ENCODE data around the gene C8A. TPM values are rescaled to one million over a fixed set of nuclear protein-coding genes. Genes with fewer than 3 reads are reported as not detected.

Gene C8A
- total and polyA plus RNA-seq, 12 donors, result 0.09 TPM; not detected in 11

GRCh38 chr1:56920591-56921001 lies 66.0 kb downstream of the C8A start:
- ATAC-seq (peak in 1 of 8 donors; percentile 49), DNase-seq (no peak)
- WGBS, 2 donors, result 60 to 72% methylated on average over 2 of the region's 2 CpGs
- intact Hi-C loops (cut with DNase I), result no loop called here
- Histone ChIP-seq H3K4me1 (peaks cover 0 to 7% (median 0%) of the 10 kb centered on the region in 9 donors), H3K9me3 (no peaks in the 10 kb centered on the region), H3K36me3 (no peaks in the 10 kb centered on the region), H3K4me3 (no peak overlapping the region), H3K27ac (no peak overlapping the region), H3K27me3 (no peaks in the 10 kb centered on the region)
- TF ChIP-seq CTCF (IDR thresholded peaks at IDR 0.05), result no peak

GRCh38 chr1:56921479-56921878 lies 66.9 kb downstream of the C8A start:
- Histone ChIP-seq H3K27ac (no peak overlapping the region), H3K27me3 (no peaks in the 10 kb centered on the region), H3K4me3 (no peak overlapping the region), H3K4me1 (no peaks in the 10 kb centered on the region), H3K9me3 (no peaks in the 10 kb centered on the region), H3K36me3 (no peaks in the 10 kb centered on the region)
- intact Hi-C loops (cut with DNase I), result no loop called here
- ATAC-seq, result no peak
- TF ChIP-seq CTCF (IDR thresholded peaks at IDR 0.05), result no peak
- WGBS, 2 donors, result 24 to 33% methylated on average over 1 of the region's 1 CpG
- no peak for DNase-seq

GRCh38 chr1:56922070-56922469 lies 67.5 kb downstream of the C8A start:
- intact Hi-C loops (cut with DNase I), result no loop called here
- ATAC-seq (no peak), DNase-seq (no peak)
- H3K27me3 ChIP-seq, result no peaks in the 10 kb centered on the region
- no peaks in the 10 kb centered on the region for H3K36me3 ChIP-seq
- H3K4me1 ChIP-seq, result no peaks in the 10 kb centered on the region
- H3K27ac ChIP-seq, result no peak overlapping the region
- no peak for TF ChIP-seq CTCF (IDR thresholded peaks at IDR 0.05)
- no peaks in the 10 kb centered on the region for H3K9me3 ChIP-seq
- 68 to 89% methylated on average over 4 of the region's 4 CpGs for WGBS, 2 donors
- H3K4me3 ChIP-seq, result no peak overlapping the region

GRCh38 chr1:56922507-56922906 lies 67.9 kb downstream of the C8A start:
- ATAC-seq (no peak), DNase-seq (no peak)
- Histone ChIP-seq H3K27ac (no peak overlapping the region), H3K4me3 (no peak overlapping the region), H3K4me1 (no peaks in the 10 kb centered on the region), H3K9me3 (no peaks in the 10 kb centered on the region), H3K27me3 (no peaks in the 10 kb centered on the region), H3K36me3 (no peaks in the 10 kb centered on the region)
- 92 to 94% methylated on average over 1 of the region's 1 CpG for WGBS, 2 donors
- no peak for TF ChIP-seq CTCF (IDR thresholded peaks at IDR 0.05)
- intact Hi-C loops (cut with DNase I), result no loop called here

GRCh38 chr1:56923201-56923600 lies 68.6 kb downstream of the C8A start:
- 32 to 57% methylated on average over 3 of the region's 3 CpGs for WGBS, 2 donors
- ATAC-seq (no peak), DNase-seq (no peak)
- TF ChIP-seq CTCF (IDR thresholded peaks at IDR 0.05), result no peak
- H3K27ac ChIP-seq, result no peak overlapping the region
- H3K9me3 ChIP-seq, result no peaks in the 10 kb centered on the region
- H3K4me1 ChIP-seq, result no peaks in the 10 kb centered on the region
- H3K36me3 ChIP-seq, result no peaks in the 10 kb centered on the region
- no peaks in the 10 kb centered on the region for H3K27me3 ChIP-seq
- intact Hi-C loops (cut with DNase I), result no loop called here
- H3K4me3 ChIP-seq, result no peak overlapping the region

Measured in heart right ventricle (tissue), 16 donors.